ENCODE data around the gene ANK3.

Gene ANK3

GRCh38 chr10:59984415-59984814 lies 405.3 kb downstream of the ANK3 start:
- intact Hi-C loops (cut with DNase I; ENCODE audit: low total_unique reads), result no loop called here
- Histone ChIP-seq H3K27me3 (no peaks in the 10 kb centered on the region), H3K9me3 (no peaks in the 10 kb centered on the region), H3K4me1 (no peaks in the 10 kb centered on the region), H3K4me3 (no peak overlapping the region), H3K36me3 (no peaks in the 10 kb centered on the region), H3K27ac (no peak overlapping the region)
- no peak for DNase-seq
- TF ChIP-seq CTCF (IDR thresholded peaks at IDR 0.05), result no peak

GRCh38 chr10:59980356-59980755 lies 409.3 kb downstream of the ANK3 start:
- intact Hi-C loops (cut with DNase I; ENCODE audit: low total_unique reads), result no loop called here
- DNase-seq, result no peak
- Histone ChIP-seq H3K4me1 (no peaks in the 10 kb centered on the region), H3K9me3 (peaks cover 0 to 21% (median 14%) of the 10 kb centered on the region in 3 donors), H3K27me3 (no peaks in the 10 kb centered on the region), H3K36me3 (no peaks in the 10 kb centered on the region), H3K4me3 (no peak overlapping the region), H3K27ac (no peak overlapping the region)
- TF ChIP-seq CTCF (IDR thresholded peaks at IDR 0.05), result no peak

GRCh38 chr10:59977486-59977885 lies 412.2 kb downstream of the ANK3 start:
- no peak for TF ChIP-seq CTCF (IDR thresholded peaks at IDR 0.05)
- Histone ChIP-seq H3K4me3 (no peak overlapping the region), H3K36me3 (no peaks in the 10 kb centered on the region), H3K9me3 (peaks cover 0 to 21% (median 14%) of the 10 kb centered on the region in 3 donors), H3K27me3 (no peaks in the 10 kb centered on the region), H3K27ac (no peak overlapping the region), H3K4me1 (no peaks in the 10 kb centered on the region)
- intact Hi-C loops (cut with DNase I; ENCODE audit: low total_unique reads), result no loop called here
- DNase-seq, result no peak

GRCh38 chr10:59976909-59977308 lies 412.8 kb downstream of the ANK3 start:
- Histone ChIP-seq H3K9me3 (peaks cover 0 to 21% (median 14%) of the 10 kb centered on the region in 3 donors), H3K4me3 (no peak overlapping the region), H3K27me3 (no peaks in the 10 kb centered on the region), H3K4me1 (no peaks in the 10 kb centered on the region), H3K36me3 (no peaks in the 10 kb centered on the region), H3K27ac (no peak overlapping the region)
- intact Hi-C loops (cut with DNase I; ENCODE audit: low total_unique reads), result no loop called here
- no peak for DNase-seq
- TF ChIP-seq CTCF (IDR thresholded peaks at IDR 0.05), result no peak
